T-helper 1 cell (primary cell): ENCODE results near the gene SLC26A9.
"Not testable (repeated sequence)": the region's sequence is repeated elsewhere in the genome, so short reads cannot be mapped to it uniquely, and the experiment has no call there.

Source experiments
- DNase-seq, 5 donors: peaks; one replicate each; pipeline ENCODE4 v3.0.0-alpha.2; 2012 to 2020

Gene SLC26A9

DNA sequence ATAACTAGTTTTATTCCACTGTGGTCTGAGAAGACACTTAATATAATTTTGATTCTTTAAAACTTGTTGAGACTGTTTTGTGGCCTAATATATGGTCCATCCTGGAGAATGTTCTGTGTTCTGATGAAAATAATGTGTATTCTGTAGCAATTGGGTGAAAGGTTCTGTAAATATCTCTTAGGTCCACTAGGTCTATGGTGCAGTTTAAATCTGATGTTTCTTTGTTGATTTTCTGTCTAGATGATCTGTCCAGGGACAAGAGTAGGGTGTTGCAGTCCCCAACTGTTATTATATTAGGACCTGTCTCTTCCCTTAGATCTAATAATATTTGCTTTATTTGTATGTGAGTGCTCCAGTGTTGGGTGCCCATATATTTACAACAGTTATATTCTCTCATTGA is 59.5 kb downstream of the SLC26A9 start:
- DNase-seq, result no peak

- DNase-seq, result no peak
Observed at GRCh38 chr1:205880923-205881322, 62.3 kb downstream of the SLC26A9 start.

DNA sequence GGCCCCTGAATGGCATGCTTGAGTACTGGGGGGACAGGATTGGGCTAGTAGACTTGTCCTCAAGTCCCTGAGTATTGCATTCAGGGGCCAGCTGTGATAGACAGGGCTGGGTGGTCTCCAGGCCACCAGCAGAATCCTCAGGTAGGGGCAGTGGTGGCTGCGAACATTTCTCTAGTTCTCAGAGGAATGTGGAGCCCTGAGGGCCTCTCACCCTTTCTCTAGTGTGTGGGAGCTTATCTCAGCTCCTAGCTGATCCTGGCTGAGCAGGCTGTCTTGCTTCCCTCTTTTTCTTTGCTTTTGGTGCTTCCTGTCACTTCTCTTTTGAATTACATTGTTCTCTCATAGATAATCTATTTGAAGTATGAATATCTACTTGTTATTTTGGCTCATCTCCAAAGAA is 63.3 kb downstream of the SLC26A9 start:
- DNase-seq, result no peak

DNA sequence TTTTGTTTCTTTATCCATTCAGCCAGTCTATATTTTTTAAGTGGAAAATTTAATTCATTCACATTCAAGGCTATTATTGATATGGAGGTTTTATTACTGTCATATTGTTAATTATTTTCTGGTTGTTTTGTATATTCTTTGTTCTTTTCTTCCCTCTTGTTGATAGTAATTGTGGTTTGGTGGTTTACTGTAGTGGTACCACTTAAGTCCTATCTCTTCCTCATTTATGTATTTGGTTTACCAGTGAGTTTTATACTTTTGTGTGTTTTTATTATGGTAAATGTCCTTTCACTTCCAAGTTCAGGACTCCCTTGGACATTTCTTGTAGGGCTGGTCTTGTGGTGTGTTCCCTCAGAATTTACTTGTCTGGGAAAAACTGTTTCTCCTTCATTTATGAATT is 65.2 kb downstream of the SLC26A9 start:
- DNase-seq, result no peak

- not testable (repeated sequence) for DNase-seq
Observed at GRCh38 chr1:205873148-205873547, 70.1 kb downstream of the SLC26A9 start.

GRCh38 chr1:205870236-205870635 is 73.0 kb downstream of the SLC26A9 start:
- no peak for DNase-seq
